Suppressor macrophage (primary cell): ENCODE data around the gene LDB3.

Experiments
- DNase-seq, 4 experiments: peaks; one replicate each; pipeline ENCODE4 v3.0.0-alpha.2; 2020 to 2022

LDB3 gene

GRCh38 chr10:86687750-86688149 is 19.4 kb downstream of the LDB3 start:
- no peak for DNase-seq

GRCh38 chr10:86688398-86688921 is 20.1 kb downstream of the LDB3 start:
- peak; percentile 65 to 82 (median 76) for DNase-seq

DNA sequence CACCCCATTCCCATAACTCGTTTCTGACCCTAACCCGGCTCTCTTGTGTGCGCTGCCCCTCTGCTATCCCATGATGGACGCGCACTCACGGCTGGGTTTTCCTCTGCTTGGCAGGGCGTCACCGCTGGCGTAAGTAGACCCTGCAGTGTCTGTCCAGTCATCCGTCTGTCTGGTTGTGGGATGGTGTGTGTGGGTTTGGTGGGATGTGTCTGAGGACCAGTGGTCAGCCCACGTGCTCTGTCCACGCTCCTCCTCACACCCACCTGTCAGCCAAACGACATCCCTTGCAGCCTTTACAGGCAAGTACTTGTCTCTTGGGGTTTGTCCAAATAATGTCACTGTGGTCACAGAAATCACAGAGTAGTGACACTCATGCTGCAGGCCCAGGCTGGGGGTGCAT is 20.8 kb downstream of the LDB3 start:
- DNase-seq: no peak

DNA sequence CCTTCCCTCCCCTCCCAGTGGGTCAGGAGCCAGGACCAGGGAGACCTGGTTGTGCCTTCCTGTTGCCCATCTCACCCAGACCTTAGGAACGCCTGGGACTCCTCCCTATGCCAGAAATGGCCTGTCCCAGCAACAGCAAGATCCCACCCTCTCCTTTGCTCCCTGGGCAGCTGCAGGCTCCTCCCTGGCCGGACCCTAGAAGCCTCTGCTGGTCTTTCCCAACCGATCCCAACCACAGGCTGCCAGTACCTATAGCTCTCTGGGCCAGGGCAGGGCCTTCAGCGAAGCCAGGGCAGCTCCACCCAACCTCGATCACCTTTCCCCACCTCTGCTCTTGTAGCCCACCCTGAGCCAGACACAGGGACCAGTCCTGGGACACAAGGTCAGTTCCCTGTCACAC is 21.9 kb downstream of the LDB3 start:
- no peak for DNase-seq

- no peak for DNase-seq
Measured at GRCh38 chr10:86690657-86691084, 22.4 kb downstream of the LDB3 start.

DNA sequence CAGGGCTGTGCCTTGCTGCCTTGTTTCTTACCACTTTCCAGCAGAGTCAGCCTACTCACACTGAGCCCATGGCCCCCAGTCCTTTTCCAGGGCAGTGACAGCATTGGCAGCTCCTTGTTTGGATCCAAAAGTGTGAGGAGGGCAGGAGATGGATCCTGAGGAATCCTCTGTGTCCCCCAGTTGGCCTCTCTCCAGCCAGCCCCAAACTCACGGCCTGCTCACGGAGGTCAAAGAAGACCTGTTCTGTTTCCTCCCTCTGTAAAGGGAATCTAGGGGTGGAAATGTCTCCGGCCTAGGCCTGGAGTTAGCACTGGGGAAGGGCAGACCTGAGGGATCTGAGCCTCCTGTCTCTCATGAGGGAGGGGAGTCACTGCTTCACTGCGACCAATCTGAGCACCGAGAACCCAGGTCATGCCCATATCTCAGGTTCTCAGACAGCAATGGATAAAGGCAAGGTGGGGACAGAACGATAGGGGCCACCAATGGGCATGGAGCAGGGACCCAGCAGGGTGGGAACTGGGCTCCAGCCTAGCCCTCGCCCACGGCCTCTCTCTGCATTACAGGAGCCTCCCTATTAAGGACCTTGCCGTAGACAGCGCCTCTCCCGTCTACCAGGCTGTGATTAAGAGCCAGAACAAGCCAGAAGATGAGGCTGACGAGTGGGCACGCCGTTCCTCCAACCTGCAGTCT is 23.2 kb downstream of the LDB3 start:
- no peak for DNase-seq

DNA sequence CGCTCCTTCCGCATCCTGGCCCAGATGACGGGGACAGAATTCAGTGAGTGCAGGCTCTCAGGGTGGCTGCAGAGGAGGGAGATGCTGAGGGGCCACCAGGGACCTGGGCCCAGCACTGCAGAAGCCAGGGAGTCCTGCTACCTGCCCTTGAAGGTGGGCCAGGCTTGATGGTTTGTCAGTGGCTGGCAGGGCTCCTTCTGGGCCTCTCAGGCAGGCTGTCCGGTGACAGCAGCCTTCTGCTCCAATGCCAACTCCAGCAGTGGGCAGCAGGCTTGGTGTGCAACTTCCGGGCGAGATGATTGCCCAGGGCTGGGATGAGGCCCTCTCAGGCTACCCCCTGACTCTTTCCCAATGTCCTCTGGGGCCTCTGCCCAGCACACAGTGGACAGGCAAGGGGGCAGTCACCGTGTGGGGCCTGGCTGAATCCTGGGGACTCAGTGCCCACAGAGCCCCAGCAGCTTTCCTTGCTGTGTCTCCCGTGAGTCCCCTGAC is 23.8 kb downstream of the LDB3 start:
- no peak for DNase-seq

- no peak for DNase-seq
Measured at GRCh38 chr10:86692664-86693063, 24.4 kb downstream of the LDB3 start.

DNA sequence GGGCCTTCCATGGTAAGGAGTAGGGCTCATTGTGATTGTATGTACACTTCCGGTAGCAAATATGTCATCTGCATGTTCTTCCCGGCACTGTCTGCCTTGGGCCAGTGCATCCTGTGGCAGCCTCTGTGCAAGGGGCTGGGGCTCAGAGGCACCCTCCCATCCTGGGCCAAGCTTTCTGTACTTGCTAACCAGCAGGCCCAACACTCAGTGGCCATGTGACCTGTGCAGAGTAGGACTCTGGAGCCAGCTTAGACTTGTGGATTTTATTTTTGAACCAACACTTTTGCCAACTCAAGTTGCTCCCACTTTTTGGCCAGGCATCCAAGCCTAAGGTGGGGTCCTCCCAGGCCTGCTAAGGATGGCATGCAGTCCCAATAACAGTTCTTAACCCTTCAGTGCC is 25.0 kb downstream of the LDB3 start:
- no peak for DNase-seq

- DNase-seq: peak; percentile 58 to 79 (median 69)
Measured at GRCh38 chr10:86693721-86694369, 25.5 kb downstream of the LDB3 start.

DNA sequence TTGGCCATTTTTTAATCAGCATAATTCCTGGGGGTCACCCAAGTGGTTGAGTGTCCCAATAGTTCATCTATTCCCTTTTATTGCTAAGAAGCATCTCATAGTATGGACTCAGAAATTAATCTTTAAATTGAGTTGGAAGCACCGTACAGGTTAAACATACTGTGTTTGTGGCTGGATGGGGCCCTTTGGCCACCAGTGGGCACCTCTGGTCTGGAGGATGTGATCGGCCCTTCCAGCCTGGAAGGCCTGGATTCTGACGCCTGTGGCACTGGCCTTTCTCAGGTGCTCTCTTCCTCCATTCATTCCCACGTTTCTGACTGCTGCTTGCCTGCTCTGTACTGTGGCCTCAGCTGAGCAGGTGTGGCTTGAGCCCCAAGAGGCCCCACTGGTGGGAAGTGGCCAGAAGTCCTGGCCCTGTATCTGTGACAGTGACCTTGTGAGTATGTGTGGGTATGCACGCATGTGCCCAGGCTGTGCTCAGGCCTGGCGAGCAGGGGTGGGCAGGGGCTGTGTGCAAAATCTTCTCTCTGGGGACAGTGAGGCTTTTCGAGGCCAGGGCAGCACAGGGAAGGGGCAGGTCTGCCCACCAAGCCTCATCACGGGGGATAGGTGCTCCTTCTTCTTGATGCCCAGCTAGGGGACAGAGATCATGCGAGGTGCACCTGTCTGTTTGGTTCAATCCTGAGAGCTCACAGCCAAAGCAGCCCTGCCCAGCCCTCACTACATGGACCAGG is 30.1 kb downstream of the LDB3 start:
- no peak for DNase-seq

DNA sequence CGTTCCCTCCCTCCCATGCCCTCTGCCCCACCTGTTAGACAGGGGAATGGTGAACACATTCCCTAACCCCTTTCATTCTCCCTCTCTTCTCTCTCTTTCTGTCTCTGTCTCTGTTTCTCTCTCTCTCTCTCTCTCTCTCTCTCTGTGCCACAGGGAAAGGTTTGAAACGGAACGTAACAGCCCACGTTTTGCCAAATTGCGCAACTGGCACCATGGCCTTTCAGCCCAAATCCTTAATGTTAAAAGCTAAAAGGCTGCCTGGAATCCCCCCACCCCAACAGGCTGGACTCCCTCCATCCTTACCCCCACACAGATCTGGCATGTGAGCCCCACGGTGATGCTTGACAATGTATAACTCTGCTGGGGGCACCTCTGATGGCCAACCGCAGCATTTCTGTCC is 30.8 kb downstream of the LDB3 start:
- DNase-seq: no peak

DNA sequence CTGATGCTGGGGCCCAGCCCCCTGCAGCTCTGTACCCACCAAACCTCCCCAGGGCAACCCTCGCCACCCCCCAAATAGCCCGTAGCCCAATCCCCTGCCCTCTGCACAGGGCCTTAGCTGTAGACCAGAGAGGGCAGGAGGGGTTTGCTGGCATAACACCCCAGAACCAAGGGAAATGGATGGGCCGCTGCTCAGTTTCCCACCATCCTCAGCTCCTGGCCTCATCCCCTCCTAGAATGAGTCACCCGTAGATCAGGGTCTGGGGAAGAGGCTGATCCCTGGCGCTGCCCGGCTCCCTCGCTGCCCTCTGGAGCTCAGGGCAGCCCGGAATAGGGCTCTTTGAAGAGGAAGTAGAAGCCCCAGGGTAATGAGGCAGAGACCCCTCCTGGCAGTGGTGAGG is 31.2 kb downstream of the LDB3 start:
- no peak for DNase-seq

DNA sequence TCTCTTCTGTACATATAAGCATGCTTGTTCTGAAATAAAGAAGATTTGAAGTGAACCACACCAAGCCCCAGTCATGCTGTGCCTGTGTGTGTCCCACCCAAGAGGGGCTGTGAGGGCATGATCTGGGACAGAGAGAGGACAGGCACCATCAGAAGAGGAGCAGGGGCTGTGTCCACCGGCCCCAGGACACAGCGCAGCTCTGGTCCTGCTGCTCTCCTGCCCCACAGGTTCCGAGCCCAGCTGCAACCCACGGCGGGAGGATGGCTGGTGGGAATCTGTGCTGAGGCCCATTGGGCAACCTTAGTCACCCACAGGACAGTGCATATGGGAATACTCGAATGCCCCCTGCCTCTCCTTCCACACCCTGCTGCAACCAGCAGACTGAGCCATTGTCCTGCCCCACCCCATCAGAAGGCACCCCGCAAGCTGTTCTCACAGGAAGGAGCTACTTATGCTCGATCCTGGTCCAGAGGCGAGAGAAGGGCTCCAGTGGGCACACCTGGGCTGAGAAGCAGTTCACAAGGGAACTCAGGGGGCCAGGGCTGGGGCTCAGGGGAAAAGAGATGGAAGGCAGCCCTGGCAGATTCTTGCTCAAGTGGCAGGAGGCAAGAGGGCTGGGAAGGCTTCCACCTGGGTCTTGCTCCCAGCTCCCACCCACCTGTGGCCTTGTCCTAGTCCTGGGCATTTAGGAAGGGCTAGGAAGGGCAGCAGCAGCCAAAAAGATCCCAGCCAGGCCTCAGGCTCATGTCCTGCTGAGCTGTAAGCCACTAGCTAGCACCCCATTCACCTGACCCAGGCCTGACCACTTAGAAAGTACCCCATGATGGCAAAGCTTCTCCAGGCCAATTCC is 31.9 kb downstream of the LDB3 start:
- DNase-seq: no peak

DNA sequence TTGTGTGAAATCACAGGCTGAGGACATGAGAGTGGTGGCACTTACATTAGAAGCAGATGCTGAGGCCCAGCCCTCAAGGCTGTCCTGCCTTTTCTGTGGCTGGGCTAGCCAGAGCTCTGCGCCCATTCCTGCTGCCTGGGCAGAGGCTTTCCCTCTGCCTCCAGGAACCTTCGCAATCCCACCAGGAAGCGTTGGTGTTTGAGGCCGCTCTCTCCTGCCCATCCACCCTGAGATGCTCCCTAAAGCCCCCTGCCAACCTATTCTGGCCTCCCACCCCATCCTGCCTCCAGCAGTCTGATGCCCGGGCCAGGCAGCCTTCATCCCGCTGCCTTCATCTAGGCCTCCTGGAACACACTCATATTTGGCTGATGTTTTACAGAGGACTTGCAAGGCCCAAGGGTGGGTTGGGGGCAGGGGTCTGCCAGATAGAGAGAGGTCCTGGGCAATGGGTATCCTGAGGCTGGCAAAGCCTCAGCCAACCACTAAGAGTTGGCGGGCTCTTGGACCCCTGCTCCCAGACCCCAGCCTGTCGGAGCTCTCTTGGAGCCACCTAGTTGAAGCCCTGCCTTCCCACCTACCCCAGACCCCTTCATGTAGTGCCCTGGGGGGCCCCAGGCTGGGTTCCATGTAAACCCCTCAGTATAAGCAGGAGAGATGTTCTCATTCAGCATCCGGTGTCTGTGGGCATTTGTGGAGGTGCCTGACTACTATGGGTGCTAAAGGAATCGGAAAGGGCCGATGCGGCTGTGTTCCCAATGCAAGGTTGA is 32.7 kb downstream of the LDB3 start:
- no peak for DNase-seq

DNA sequence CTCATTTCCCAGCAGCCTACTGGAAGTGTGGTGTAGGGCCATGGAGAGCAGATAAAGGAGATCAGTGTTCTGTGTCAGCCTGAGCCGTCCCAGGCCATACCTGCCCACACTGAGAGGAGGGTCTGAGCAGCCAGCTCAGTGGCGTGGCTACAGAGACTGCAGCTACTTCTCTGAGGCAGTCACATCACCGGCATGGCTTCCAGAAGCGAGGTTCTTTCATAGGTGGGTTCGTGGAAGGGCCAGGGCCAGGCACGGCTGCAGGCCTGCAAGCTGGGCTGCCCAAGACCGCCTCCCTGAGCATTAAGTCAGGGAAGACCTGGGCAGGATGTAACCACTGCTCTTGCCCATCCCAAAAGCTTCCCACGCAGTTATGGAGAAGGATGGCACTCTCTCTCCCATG is 34.9 kb downstream of the LDB3 start:
- DNase-seq: no peak

DNA sequence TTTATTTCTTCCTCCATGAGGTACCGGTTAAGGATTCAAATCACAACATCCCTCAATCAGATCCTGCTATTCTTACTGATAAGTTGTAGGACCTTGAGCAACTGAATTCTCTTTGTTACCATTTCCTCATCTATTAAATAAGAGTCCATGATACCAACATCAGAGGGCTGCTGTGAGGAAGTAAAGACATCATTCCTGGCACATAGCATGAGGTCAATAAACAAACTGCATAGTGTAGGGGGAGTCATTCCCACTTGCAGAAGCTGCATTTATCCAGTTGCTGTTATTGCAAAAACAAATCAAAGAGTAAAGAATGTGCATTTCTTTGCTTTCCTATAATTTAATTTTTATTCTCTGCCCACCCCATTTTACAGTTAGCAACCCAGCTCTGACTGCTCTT is 36.8 kb downstream of the LDB3 start:
- DNase-seq: no peak

DNA sequence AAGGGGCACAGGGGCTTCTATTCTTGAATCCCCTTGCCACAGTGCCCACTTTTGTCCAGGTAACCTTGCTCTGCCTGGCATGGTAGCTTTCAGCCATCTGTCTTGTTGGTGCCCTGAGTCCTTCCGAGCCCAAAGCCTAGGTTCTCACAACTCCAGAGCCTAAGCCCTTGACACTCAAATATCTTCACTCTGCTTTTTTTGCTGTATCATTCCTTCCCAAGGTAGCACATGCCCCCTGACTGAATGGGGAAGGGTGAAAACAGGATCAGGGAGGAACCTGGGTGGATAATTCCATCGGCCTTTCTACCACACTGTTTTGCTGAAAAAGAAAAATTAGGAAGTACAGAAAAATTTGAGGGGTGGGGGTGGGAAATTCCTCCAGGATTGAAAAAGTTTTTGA is 37.6 kb downstream of the LDB3 start:
- no peak for DNase-seq

- no peak for DNase-seq
Measured at GRCh38 chr10:86706401-86706841, 38.1 kb downstream of the LDB3 start.

DNA sequence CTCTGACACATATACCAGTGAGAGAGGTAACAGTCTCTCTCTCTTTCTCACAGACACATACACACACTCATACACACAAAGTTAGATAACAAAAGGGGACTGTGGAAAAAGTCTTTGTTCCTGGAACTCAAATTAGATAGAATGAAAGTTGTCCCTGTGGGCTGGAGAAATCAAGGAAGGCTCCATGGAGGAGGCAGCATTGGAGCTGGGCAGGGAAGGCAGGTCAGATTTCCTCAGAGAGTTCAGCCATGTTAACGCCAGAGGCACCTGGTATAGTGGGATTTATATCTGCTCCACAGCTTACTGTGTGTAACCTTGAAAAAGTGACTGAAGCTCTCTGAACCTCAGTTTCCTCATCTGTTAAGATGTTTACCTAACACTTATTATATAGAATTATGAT is 38.7 kb downstream of the LDB3 start:
- DNase-seq: no peak

- DNase-seq: no peak
Measured at GRCh38 chr10:86707505-86707904, 39.2 kb downstream of the LDB3 start.
